Loucy (cell line): ENCODE measurements around the gene RORB.

ENCODE experiments used
- H2AFZ ChIP-seq: fragments of 200-600 bp; sonication (generic); 2 replicates; pipeline ENCODE4 v1.6.0; 2016; ENCODE audit warnings: antibody characterized with exemption, mild to moderate bottlenecking, low read length, moderate library complexity
- H3F3A ChIP-seq: fragments of 200-600 bp; 2 replicates; pipeline ENCODE4 v1.6.0; 2016; ENCODE audit warnings: antibody characterized with exemption, low read depth, mild to moderate bottlenecking
- H3K27me3 ChIP-seq: fragments of 200-600 bp; sonication (generic); 2 replicates; pipeline ENCODE4 v1.6.1; 2014; ENCODE audit warnings: low read length, mild to moderate bottlenecking; ENCODE audit not compliant: insufficient read depth, poor library complexity, severe bottlenecking
- H3K36me3 ChIP-seq: fragments of 200-600 bp; sonication (generic); 2 replicates; pipeline ENCODE4 v1.6.1; 2016; ENCODE audit warnings: low read length; ENCODE audit not compliant: insufficient read depth
- H3K4me1 ChIP-seq: fragments of 200-600 bp; sonication (generic); 2 replicates; pipeline ENCODE4 v1.5.1; 2014; ENCODE audit warnings: low read length, mild to moderate bottlenecking; ENCODE audit not compliant: insufficient read depth, poor library complexity, severe bottlenecking
- H3K4me2 ChIP-seq: fragments of 200-600 bp; sonication (generic); 2 replicates; pipeline ENCODE4 v1.6.0; 2014; ENCODE audit warnings: antibody characterized with exemption, low read length, low read depth, mild to moderate bottlenecking; ENCODE audit not compliant: poor library complexity, severe bottlenecking
- H3K4me3 ChIP-seq: fragments of 200-600 bp; sonication (generic); 2 replicates; pipeline ENCODE4 v1.5.1; 2014; ENCODE audit warnings: low read length, mild to moderate bottlenecking, mixed read lengths; ENCODE audit not compliant: poor library complexity, severe bottlenecking
- H3K79me2 ChIP-seq: fragments of 200-600 bp; sonication (generic); 2 replicates; pipeline ENCODE4 v1.6.1; 2014; ENCODE audit warnings: low read length; ENCODE audit not compliant: insufficient read depth
- H3K9ac ChIP-seq: fragments of 200-600 bp; sonication (generic); 2 replicates; pipeline ENCODE4 v1.6.0; 2014; ENCODE audit warnings: mild to moderate bottlenecking, low read depth, low read length, moderate library complexity; ENCODE audit not compliant: poor library complexity, severe bottlenecking
- H3K9me2 ChIP-seq: fragments of 200-600 bp; sonication (generic); replicated peaks from 2 replicates; pipeline ENCODE4 v1.6.1; 2016; ENCODE audit warnings: low read depth, low read length, mixed read lengths
- H3K9me3 ChIP-seq: fragments of 200-600 bp; sonication (generic); 2 replicates; pipeline ENCODE4 v1.6.1; 2014; ENCODE audit warnings: mild to moderate bottlenecking, antibody characterized with exemption, low read length, low read depth; ENCODE audit not compliant: insufficient read depth
- H4K20me1 ChIP-seq: fragments of 200-600 bp; sonication (generic); 2 replicates; pipeline ENCODE4 v1.6.0; 2014; ENCODE audit warnings: antibody characterized with exemption, low read length, mild to moderate bottlenecking; ENCODE audit not compliant: insufficient read depth, poor library complexity, severe bottlenecking
- CTCF ChIP-seq: fragments of 200-600 bp; sonication (generic); conservative IDR thresholded peaks from 2 replicates; pipeline ENCODE4 v1.5.1; 2014; ENCODE audit warnings: mild to moderate bottlenecking, antibody characterized with exemption, low read length
- EZH2phosphoT487 ChIP-seq: fragments of 200-600 bp; IDR thresholded peaks from 2 replicates; pipeline ENCODE4 v1.6.1; 2018; ENCODE audit warnings: antibody characterized with exemption, mild to moderate bottlenecking, moderate library complexity, borderline replicate concordance

The RORB gene

GRCh38 chr9:74570879-74571512 lies 73.9 kb downstream of the RORB start:
- Histone ChIP-seq H3K27me3 (no peaks in the 10 kb centered on the region), H3F3A (no peaks in the 10 kb centered on the region), H4K20me1 (no peaks in the 10 kb centered on the region), H3K9me2 (no peaks in the 10 kb centered on the region), H3K36me3 (no peaks in the 10 kb centered on the region), H3K4me3 (no peak overlapping the region), H3K9ac (no peak overlapping the region), H2AFZ (no peak overlapping the region), H3K79me2 (no peaks in the 10 kb centered on the region), H3K4me2 (no peak overlapping the region), H3K9me3 (no peaks in the 10 kb centered on the region), H3K4me1 (no peaks in the 10 kb centered on the region)
- TF ChIP-seq CTCF (peak; percentile 77), EZH2phosphoT487 (no peak)

DNA sequence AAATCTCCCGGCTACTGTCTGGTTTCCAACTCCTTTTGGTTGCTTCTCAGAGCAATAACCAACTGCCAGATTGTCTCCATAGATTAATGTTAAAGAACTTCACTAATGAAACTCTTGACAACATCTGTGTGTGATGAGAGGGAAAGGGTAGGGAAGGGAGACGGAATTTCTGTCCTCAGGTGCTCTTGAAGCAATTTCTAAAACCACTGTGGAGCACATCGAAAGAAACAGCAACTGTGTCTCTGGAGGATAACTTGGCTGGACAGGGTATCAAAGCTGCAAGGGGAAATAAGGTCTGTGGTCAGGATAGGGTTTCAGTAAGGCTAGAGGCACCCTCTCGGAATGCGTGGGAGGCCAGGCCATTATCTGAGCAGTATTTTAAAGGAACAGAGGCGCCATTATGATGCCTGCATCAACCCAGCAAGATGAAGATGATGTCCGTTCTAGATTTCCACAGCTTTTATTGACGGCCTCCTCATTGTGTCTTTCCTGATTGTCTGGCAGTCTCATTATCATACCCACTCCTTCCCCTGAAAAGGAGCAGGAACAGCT lies 76.6 kb downstream of the RORB start:
- H3K9me2 ChIP-seq: no peaks in the 10 kb centered on the region
- no peaks in the 10 kb centered on the region for H3K79me2 ChIP-seq
- H3K36me3 ChIP-seq: no peaks in the 10 kb centered on the region
- H3K4me2 ChIP-seq: no peak overlapping the region
- TF ChIP-seq EZH2phosphoT487: no peak
- TF ChIP-seq CTCF: no peak
- no peaks in the 10 kb centered on the region for H3K27me3 ChIP-seq
- no peak overlapping the region for H3K4me3 ChIP-seq
- no peaks in the 10 kb centered on the region for H3F3A ChIP-seq
- no peaks in the 10 kb centered on the region for H4K20me1 ChIP-seq
- H3K4me1 ChIP-seq: no peaks in the 10 kb centered on the region
- no peaks in the 10 kb centered on the region for H3K9me3 ChIP-seq
- no peak overlapping the region for H2AFZ ChIP-seq
- H3K9ac ChIP-seq: no peak overlapping the region

- Histone ChIP-seq H3K9ac (no peak overlapping the region), H3K36me3 (no peaks in the 10 kb centered on the region), H3K9me2 (no peaks in the 10 kb centered on the region), H3K9me3 (no peaks in the 10 kb centered on the region), H4K20me1 (no peaks in the 10 kb centered on the region), H3K4me1 (no peaks in the 10 kb centered on the region), H3K27me3 (no peaks in the 10 kb centered on the region), H2AFZ (no peak overlapping the region), H3K4me2 (no peak overlapping the region), H3K79me2 (no peaks in the 10 kb centered on the region), H3K4me3 (no peak overlapping the region), H3F3A (no peaks in the 10 kb centered on the region)
- no peak for TF ChIP-seq EZH2phosphoT487
- no peak for TF ChIP-seq CTCF
Observed at GRCh38 chr9:74576176-74576575, 79.0 kb downstream of the RORB start.
